Measurements from ENCODE around the gene BCR. TPM values are rescaled to one million over a fixed set of nuclear protein-coding genes. Genes with fewer than 3 reads are reported as not detected.

The BCR gene
- total and polyA plus RNA-seq, 2 of the 8 experiments (the other 6 are each of a cell fraction or from before 2014, with no cell fraction given) = 66.7 to 130 TPM

- no peak for TF ChIP-seq CHD7 (IDR thresholded peaks at IDR 0.05; ENCODE audit: insufficient replicate concordance, low read length)
- TF ChIP-seq SIN3A (conservative IDR thresholded peaks at IDR 0.05 in 1 of 2, IDR thresholded peaks at IDR 0.05 in 1 of 2; ENCODE audit: low read depth in 1 of 2, low read length in 2 of 2) = peak; percentile 87 to 96; a peak in 3 of 4 replicates
- TF ChIP-seq CTBP2 (IDR thresholded peaks at IDR 0.05; ENCODE audit: borderline replicate concordance, insufficient read depth, insufficient read length, low read length) = no peak
Observed at GRCh38 chr22:23237201-23237798, 57.0 kb downstream of the BCR start (continued).

All from H1 (cell line).